Measurements from ENCODE around the gene IGF2BP3.

Gene IGF2BP3

GRCh38 chr7:23389701-23390100, 80.6 kb downstream of the IGF2BP3 start:
- Histone ChIP-seq H3K4me1 (ENCODE audit: insufficient read depth, low read length) (no peaks in the 10 kb centered on the region), H3K9me3 (ENCODE audit: control insufficient read depth, insufficient read depth, low read length) (no peaks in the 10 kb centered on the region), H3K36me3 (ENCODE audit: insufficient read depth, low read length) (no peaks in the 10 kb centered on the region; the same call in none of the 2 replicates), H3K9ac (ENCODE audit: low read depth, low read length) (no peak overlapping the region)

GRCh38 chr7:23387583-23387982, 82.7 kb downstream of the IGF2BP3 start:
- H3K36me3 ChIP-seq (ENCODE audit: insufficient read depth, low read length): no peaks in the 10 kb centered on the region; the same call in none of the 2 replicates
- no peak overlapping the region for H3K9ac ChIP-seq (ENCODE audit: low read depth, low read length)
- H3K4me1 ChIP-seq (ENCODE audit: insufficient read depth, low read length): no peaks in the 10 kb centered on the region
- H3K9me3 ChIP-seq (ENCODE audit: control insufficient read depth, insufficient read depth, low read length): no peaks in the 10 kb centered on the region

DNA sequence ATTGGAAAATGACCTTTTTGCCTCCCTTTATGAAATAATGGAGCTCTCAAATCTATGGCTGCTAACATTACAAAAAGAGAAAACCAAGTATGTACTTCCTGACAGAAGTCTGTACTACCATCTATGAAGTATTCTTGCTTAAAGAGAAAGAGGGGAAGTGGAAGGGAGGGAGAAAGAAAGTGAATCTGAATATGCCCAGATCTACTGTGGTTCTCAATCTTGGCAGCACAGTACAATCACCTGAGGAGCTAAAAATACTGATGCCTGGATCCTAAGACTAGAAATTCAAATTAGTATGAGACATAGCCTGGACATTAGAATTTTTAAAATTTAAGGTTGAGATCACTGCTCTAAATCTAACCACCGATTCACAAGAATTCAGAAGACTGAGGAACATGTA, 85.2 kb downstream of the IGF2BP3 start:
- Histone ChIP-seq H3K36me3 (ENCODE audit: insufficient read depth, low read length) (no peaks in the 10 kb centered on the region; the same call in none of the 2 replicates), H3K9ac (ENCODE audit: low read depth, low read length) (no peak overlapping the region), H3K9me3 (ENCODE audit: control insufficient read depth, insufficient read depth, low read length) (no peaks in the 10 kb centered on the region), H3K4me1 (ENCODE audit: insufficient read depth, low read length) (no peaks in the 10 kb centered on the region)

- H3K9me3 ChIP-seq (ENCODE audit: control insufficient read depth, insufficient read depth, low read length): no peaks in the 10 kb centered on the region
- no peaks in the 10 kb centered on the region; the same call in 1 of the 2 replicates for H3K36me3 ChIP-seq (ENCODE audit: insufficient read depth, low read length)
- H3K4me1 ChIP-seq (ENCODE audit: insufficient read depth, low read length): no peaks in the 10 kb centered on the region
- H3K9ac ChIP-seq (ENCODE audit: low read depth, low read length): no peak overlapping the region
Observed at GRCh38 chr7:23383225-23383624, 87.1 kb downstream of the IGF2BP3 start.

- no peaks in the 10 kb centered on the region; the same call in 1 of the 2 replicates for H3K36me3 ChIP-seq (ENCODE audit: insufficient read depth, low read length)
- no peaks in the 10 kb centered on the region for H3K9me3 ChIP-seq (ENCODE audit: control insufficient read depth, insufficient read depth, low read length)
- H3K9ac ChIP-seq (ENCODE audit: low read depth, low read length): no peak overlapping the region
- no peaks in the 10 kb centered on the region for H3K4me1 ChIP-seq (ENCODE audit: insufficient read depth, low read length)
Observed at GRCh38 chr7:23380961-23381360, 89.3 kb downstream of the IGF2BP3 start.

DNA sequence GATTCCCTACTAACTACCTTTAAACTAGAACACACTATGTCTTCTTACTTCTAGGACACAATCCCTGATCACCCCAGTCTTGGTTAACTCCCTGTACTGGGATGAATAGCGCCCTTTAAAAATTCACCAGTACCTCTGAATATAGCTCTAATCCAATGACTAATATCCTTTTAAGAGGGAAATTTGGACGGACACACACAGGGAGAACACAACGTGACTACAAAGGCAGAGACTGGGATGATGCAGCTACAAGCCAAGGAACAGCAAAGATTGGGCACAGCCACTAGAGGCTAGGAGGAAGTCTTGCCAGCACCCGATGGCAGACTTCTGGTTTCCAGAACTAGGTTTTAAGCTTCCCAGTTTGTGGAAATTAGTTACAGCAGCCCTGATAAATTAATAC, 89.7 kb downstream of the IGF2BP3 start:
- H3K4me1 ChIP-seq (ENCODE audit: insufficient read depth, low read length): no peaks in the 10 kb centered on the region
- no peaks in the 10 kb centered on the region for H3K9me3 ChIP-seq (ENCODE audit: control insufficient read depth, insufficient read depth, low read length)
- no peaks in the 10 kb centered on the region; the same call in 1 of the 2 replicates for H3K36me3 ChIP-seq (ENCODE audit: insufficient read depth, low read length)
- H3K9ac ChIP-seq (ENCODE audit: low read depth, low read length): no peak overlapping the region

DNA sequence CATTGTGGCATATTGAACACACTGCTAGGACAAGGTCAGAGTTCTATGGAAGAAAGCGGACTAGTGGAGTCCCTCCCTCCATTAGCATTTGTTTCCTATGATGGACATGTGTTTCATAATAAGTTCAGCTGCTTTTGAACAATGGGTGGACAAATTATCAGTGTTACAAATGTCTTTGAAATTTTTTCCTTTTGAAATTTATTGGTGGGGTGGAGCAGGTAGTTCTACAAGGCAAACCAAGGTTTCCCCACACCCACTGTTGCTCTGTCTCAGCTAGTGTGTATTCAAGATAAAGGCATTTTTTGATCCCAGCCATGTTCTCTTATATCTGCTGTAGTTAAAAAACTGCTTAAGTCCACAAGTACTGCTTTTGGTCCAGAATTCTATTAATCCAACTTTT, 91.3 kb downstream of the IGF2BP3 start:
- no peaks in the 10 kb centered on the region for H3K4me1 ChIP-seq (ENCODE audit: insufficient read depth, low read length)
- H3K9ac ChIP-seq (ENCODE audit: low read depth, low read length): no peak overlapping the region
- no peaks in the 10 kb centered on the region for H3K36me3 ChIP-seq (ENCODE audit: insufficient read depth, low read length)
- no peaks in the 10 kb centered on the region for H3K9me3 ChIP-seq (ENCODE audit: control insufficient read depth, insufficient read depth, low read length)

DNA sequence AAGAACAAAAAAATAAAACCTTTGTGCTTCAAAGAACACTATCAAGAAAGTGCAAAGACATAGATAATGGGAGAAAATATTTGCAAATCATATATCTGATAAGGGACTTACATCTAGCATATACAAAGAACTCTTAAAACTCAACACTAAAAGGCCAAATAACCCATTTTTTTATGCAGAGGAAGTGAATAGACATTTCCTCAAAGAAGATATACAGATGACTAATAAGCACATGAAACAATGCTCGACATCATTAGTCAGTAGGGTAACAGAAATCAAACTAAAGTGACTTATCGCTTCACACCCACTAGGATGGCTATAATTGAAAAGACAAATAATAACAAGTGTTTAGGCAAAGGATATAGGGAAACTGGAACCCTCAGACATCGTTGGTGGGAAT, 93.2 kb downstream of the IGF2BP3 start:
- Histone ChIP-seq H3K9me3 (ENCODE audit: control insufficient read depth, insufficient read depth, low read length) (no peaks in the 10 kb centered on the region), H3K36me3 (ENCODE audit: insufficient read depth, low read length) (no peaks in the 10 kb centered on the region), H3K4me1 (ENCODE audit: insufficient read depth, low read length) (no peaks in the 10 kb centered on the region), H3K9ac (ENCODE audit: low read depth, low read length) (no peak overlapping the region)

DNA sequence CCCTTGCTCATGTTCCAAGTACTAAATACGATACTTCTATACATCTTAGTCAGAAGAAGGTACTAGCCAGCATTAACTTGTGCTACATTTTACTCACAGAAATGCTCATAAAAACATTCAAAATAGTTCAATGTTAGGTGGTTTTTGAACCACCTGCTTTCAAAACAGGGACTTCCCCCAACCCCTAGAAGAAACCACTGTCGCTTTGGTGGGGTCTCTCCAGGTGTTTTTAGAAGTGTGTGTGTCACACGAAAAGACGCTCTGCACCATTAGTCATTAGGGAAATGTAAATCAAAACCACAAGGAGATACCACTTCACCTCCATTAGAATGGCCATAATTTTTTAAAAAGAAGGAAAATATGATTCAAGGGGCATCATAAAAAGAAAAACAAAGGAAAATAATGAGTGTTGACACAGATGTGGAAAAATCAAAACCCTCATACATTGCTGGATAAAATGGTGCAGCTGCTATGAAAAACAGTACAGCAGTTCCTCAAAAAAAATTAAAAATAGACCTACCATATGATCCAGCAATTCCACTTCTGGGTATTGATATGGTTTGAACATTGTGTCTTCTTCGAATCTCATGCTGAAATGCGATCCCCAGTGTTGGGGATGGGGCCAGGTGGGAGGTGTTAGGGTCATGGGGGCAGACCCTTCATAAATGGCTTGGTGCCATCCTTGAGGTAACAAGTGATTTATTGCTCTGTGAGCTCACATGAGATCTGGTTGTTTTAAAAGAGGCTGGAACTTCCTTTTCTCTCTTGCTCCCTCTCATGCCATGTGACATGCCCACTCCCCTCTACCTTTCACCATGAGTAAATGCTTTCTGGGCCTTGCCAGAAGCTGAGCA, 96.9 kb downstream of the IGF2BP3 start:
- Histone ChIP-seq H3K4me1 (ENCODE audit: insufficient read depth, low read length) (peaks cover 3% of the 10 kb centered on the region; the same call in 1 of the 2 replicates), H3K9me3 (ENCODE audit: control insufficient read depth, insufficient read depth, low read length) (no peaks in the 10 kb centered on the region), H3K36me3 (ENCODE audit: insufficient read depth, low read length) (no peaks in the 10 kb centered on the region), H3K9ac (ENCODE audit: low read depth, low read length) (no peak overlapping the region)

DNA sequence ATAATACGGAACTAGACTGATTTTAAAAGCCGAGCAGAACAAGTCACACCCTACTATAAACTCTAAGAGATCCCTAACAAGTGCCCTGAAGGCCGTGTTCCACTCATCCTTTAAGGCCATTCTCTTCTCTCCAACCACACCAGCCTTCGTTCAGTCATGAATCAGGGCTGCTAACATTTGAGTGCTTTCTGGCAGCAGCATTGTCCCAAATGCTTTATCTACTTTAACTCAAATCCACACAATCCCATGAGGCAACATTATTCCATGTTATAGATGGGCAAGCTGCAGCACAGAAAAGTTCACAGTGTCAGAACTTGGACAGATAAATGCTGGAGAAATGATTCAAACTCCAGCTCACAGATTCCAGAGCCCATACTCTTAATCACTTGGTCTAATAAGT, 97.7 kb downstream of the IGF2BP3 start:
- Histone ChIP-seq H3K9ac (ENCODE audit: low read depth, low read length) (no peak overlapping the region), H3K36me3 (ENCODE audit: insufficient read depth, low read length) (no peaks in the 10 kb centered on the region), H3K9me3 (ENCODE audit: control insufficient read depth, insufficient read depth, low read length) (no peaks in the 10 kb centered on the region), H3K4me1 (ENCODE audit: insufficient read depth, low read length) (peaks cover 3% of the 10 kb centered on the region; the same call in 1 of the 2 replicates)

- no peaks in the 10 kb centered on the region for H3K9me3 ChIP-seq (ENCODE audit: control insufficient read depth, insufficient read depth, low read length)
- no peaks in the 10 kb centered on the region for H3K36me3 ChIP-seq (ENCODE audit: insufficient read depth, low read length)
- H3K9ac ChIP-seq (ENCODE audit: low read depth, low read length): no peak overlapping the region
- peaks cover 3% of the 10 kb centered on the region; the same call in 1 of the 2 replicates for H3K4me1 ChIP-seq (ENCODE audit: insufficient read depth, low read length)
Observed at GRCh38 chr7:23371654-23372053, 98.6 kb downstream of the IGF2BP3 start.

GRCh38 chr7:23369695-23370404, 100.4 kb downstream of the IGF2BP3 start:
- H3K9me3 ChIP-seq (ENCODE audit: control insufficient read depth, insufficient read depth, low read length): no peaks in the 10 kb centered on the region
- H3K36me3 ChIP-seq (ENCODE audit: insufficient read depth, low read length): no peaks in the 10 kb centered on the region
- no peak overlapping the region for H3K9ac ChIP-seq (ENCODE audit: low read depth, low read length)
- H3K4me1 ChIP-seq (ENCODE audit: insufficient read depth, low read length): peaks cover 3% of the 10 kb centered on the region; the same call in 1 of the 2 replicates

DNA sequence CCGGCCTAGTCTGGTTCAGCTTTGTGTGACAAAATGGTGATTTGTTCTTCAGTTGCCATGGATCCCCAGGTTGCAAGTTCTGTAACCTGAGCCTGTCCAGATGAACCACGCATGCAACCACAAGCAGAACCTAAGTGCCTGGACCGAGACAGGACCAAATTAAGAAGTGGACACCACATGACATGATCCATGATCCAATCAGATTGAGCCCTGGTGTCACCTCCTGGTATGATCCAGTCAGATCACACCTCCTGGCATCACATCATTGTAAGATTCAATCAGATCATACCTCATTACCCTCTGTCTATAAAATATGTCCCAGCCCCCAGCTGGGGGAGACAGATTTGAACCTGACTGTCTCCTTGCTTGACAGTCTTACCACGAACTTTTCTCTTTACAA, 101.2 kb downstream of the IGF2BP3 start:
- no peak overlapping the region for H3K9ac ChIP-seq (ENCODE audit: low read depth, low read length)
- H3K4me1 ChIP-seq (ENCODE audit: insufficient read depth, low read length): peaks cover 3% of the 10 kb centered on the region; the same call in 1 of the 2 replicates

GRCh38 chr7:23358152-23358674, 112.1 kb downstream of the IGF2BP3 start:
- Histone ChIP-seq H3K9ac (ENCODE audit: low read depth, low read length) (no peak overlapping the region), H3K4me1 (ENCODE audit: insufficient read depth, low read length) (0 out of 2 replicates have a peak, but pooled peaks cover 5% of the 10 kb centered on the region), H3K36me3 (ENCODE audit: insufficient read depth, low read length) (0 out of 2 replicates have a peak, but pooled peaks cover 3% of the 10 kb centered on the region), H3K9me3 (ENCODE audit: control insufficient read depth, insufficient read depth, low read length) (no peaks in the 10 kb centered on the region)

More for the DNA sequence above, 101.2 kb downstream of the IGF2BP3 start:
- Histone ChIP-seq H3K36me3 (ENCODE audit: insufficient read depth, low read length) (no peaks in the 10 kb centered on the region), H3K9me3 (ENCODE audit: control insufficient read depth, insufficient read depth, low read length) (no peaks in the 10 kb centered on the region)

Measured in ES-I3 (cell line).